ENCODE results near the gene TOR1B.
"Not testable (repeated sequence)": the region's sequence is repeated elsewhere in the genome, so short reads cannot be mapped to it uniquely, and the experiment has no call there.

TOR1B gene

DNA sequence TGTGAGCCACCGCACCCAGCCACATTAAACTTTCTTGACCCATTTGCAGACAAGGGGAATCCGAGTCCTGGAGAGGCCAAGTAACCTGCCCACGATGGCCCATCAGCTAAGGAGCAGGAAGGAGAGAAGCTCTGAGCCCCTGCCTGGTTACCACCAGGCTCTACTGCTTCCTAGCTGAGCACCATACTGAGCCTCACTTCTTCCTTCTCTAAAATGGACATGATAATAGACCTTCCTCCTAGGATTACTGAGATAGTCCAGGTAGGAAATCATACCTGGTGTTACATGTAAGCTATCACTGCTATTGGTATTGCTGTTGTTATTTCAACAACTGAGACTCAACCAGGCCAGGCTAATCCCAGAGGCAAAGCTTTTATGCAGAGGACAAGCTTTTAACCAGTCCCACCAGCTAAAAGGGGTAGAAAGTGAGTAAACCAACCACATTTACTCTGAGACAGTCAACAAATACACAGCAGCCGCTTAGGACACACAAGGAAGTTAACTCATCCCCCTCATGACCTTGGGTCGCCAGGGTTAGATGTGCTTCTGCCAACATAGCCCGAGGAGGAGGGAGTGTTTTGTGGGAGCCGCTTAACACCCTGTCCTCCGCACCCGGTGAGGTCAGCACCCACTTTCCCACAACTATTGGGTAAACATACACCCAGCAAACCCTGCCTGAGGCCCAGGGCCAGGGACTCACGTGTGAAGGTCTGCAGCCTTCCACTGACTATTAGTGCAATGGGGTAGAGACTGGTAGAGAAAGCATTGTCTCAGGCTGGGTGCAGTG lies 29.5 kb upstream of the TOR1B start (continued):
- TF ChIP-seq, protein P1, sequence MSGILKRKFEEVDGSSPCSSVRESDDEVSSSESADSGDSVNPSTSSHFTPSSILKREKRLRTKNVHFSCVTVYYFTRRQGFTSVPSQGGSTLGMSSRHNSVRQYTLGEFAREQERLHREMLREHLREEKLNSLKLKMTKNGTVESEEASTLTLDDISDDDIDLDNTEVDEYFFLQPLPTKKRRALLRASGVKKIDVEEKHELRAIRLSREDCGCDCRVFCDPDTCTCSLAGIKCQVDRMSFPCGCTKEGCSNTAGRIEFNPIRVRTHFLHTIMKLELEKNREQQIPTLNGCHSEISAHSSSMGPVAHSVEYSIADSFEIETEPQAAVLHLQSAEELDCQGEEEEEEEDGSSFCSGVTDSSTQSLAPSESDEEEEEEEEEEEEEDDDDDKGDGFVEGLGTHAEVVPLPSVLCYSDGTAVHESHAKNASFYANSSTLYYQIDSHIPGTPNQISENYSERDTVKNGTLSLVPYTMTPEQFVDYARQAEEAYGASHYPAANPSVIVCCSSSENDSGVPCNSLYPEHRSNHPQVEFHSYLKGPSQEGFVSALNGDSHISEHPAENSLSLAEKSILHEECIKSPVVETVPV (CRISPR knock-in tag; IDR thresholded peaks at IDR 0.05): no peak
- TF ChIP-seq GLIS3 (CRISPR knock-in tag; IDR thresholded peaks at IDR 0.05): no peak
- no peak for TF ChIP-seq ZFP30 (CRISPR knock-in tag; IDR thresholded peaks at IDR 0.05)
- no peak for TF ChIP-seq BACH2 (CRISPR knock-in tag; IDR thresholded peaks at IDR 0.05; ENCODE audit: borderline replicate concordance)
- no peak for TF ChIP-seq ZFP3 (CRISPR knock-in tag; IDR thresholded peaks at IDR 0.05)

DNA sequence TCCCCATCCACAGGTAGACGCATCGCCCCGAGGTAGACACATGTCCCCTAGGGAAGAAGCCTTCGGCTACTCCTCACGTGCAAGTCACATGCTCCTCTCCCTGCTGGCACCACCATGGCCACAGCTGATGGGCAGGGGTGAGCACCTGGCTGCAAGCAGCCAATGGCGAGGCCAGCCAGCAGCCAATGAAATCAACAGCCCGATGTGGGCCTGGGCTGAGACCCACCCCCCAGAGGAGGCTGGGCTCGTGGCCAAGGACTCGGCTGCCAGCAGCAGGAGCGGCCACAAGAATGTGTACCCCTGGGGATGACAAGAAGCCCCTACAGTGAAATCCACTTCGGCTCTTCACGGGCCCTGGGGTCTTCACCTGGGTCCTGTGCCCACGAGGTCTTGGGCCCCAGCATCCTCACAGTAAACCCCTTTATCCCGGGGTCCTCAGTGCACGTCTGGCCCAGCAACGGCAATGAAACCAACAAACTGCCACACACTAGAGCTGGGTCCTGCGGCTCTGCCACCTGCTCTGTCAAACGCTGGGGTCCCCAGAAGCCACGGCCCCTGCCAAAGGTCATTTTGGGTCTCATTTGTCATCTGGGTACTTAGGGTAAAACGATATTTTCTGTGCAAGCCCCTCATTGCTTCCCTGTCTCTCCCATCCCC lies 28.1 kb upstream of the TOR1B start:
- ATAC-seq: no peak
- TF ChIP-seq TOX (CRISPR knock-in tag; IDR thresholded peaks at IDR 0.05; ENCODE audit: borderline replicate concordance) (no peak), BACH2 (CRISPR knock-in tag; IDR thresholded peaks at IDR 0.05; ENCODE audit: borderline replicate concordance) (no peak), ZNF565 (CRISPR knock-in tag; conservative IDR thresholded peaks at IDR 0.05; ENCODE audit: low read depth) (no peak), ZFP30 (CRISPR knock-in tag; IDR thresholded peaks at IDR 0.05) (no peak), SNAI2 (CRISPR knock-in tag; IDR thresholded peaks at IDR 0.05) (no peak), OSR1 (CRISPR knock-in tag; IDR thresholded peaks at IDR 0.05) (no peak), CSDC2 (CRISPR knock-in tag; IDR thresholded peaks at IDR 0.05) (no peak), ZNF70 (CRISPR knock-in tag; IDR thresholded peaks at IDR 0.05) (no peak), ARNTL (CRISPR knock-in tag; IDR thresholded peaks at IDR 0.05; ENCODE audit: borderline replicate concordance, low read depth) (no peak)
- TF ChIP-seq, protein P2, sequence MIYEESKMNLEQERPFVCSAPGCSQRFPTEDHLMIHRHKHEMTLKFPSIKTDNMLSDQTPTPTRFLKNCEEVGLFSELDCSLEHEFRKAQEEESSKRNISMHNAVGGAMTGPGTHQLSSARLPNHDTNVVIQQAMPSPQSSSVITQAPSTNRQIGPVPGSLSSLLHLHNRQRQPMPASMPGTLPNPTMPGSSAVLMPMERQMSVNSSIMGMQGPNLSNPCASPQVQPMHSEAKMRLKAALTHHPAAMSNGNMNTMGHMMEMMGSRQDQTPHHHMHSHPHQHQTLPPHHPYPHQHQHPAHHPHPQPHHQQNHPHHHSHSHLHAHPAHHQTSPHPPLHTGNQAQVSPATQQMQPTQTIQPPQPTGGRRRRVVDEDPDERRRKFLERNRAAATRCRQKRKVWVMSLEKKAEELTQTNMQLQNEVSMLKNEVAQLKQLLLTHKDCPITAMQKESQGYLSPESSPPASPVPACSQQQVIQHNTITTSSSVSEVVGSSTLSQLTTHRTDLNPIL (CRISPR knock-in tag; IDR thresholded peaks at IDR 0.05; ENCODE audit: low read depth): no peak
- TF ChIP-seq, protein P3, sequence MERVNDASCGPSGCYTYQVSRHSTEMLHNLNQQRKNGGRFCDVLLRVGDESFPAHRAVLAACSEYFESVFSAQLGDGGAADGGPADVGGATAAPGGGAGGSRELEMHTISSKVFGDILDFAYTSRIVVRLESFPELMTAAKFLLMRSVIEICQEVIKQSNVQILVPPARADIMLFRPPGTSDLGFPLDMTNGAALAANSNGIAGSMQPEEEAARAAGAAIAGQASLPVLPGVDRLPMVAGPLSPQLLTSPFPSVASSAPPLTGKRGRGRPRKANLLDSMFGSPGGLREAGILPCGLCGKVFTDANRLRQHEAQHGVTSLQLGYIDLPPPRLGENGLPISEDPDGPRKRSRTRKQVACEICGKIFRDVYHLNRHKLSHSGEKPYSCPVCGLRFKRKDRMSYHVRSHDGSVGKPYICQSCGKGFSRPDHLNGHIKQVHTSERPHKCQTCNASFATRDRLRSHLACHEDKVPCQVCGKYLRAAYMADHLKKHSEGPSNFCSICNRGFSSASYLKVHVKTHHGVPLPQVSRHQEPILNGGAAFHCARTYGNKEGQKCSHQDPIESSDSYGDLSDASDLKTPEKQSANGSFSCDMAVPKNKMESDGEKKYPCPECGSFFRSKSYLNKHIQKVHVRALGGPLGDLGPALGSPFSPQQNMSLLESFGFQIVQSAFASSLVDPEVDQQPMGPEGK (CRISPR knock-in tag; IDR thresholded peaks at IDR 0.05; ENCODE audit: borderline replicate concordance): no peak
- TF ChIP-seq, protein P4, sequence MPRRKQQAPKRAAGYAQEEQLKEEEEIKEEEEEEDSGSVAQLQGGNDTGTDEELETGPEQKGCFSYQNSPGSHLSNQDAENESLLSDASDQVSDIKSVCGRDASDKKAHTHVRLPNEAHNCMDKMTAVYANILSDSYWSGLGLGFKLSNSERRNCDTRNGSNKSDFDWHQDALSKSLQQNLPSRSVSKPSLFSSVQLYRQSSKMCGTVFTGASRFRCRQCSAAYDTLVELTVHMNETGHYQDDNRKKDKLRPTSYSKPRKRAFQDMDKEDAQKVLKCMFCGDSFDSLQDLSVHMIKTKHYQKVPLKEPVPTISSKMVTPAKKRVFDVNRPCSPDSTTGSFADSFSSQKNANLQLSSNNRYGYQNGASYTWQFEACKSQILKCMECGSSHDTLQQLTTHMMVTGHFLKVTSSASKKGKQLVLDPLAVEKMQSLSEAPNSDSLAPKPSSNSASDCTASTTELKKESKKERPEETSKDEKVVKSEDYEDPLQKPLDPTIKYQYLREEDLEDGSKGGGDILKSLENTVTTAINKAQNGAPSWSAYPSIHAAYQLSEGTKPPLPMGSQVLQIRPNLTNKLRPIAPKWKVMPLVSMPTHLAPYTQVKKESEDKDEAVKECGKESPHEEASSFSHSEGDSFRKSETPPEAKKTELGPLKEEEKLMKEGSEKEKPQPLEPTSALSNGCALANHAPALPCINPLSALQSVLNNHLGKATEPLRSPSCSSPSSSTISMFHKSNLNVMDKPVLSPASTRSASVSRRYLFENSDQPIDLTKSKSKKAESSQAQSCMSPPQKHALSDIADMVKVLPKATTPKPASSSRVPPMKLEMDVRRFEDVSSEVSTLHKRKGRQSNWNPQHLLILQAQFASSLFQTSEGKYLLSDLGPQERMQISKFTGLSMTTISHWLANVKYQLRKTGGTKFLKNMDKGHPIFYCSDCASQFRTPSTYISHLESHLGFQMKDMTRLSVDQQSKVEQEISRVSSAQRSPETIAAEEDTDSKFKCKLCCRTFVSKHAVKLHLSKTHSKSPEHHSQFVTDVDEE (CRISPR knock-in tag; IDR thresholded peaks at IDR 0.05): no peak

DNA sequence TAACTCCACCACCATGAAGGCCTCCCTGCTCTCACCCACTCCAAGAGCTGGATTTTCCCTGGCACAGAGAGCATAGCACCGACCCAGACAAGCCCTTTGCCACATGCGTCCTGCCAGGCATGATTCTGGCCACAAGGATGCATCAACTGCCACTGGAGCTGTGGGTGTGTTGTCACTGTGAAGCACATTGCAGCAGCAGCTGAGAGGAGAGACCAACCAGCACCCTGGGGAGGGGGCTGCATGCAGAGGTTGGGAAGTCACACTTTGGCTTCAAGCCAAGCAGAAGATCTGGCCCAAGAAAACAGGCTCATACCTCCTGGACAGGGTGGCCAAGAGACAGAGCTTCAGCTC lies 27.6 kb upstream of the TOR1B start:
- no peak for ATAC-seq
- no peak for TF ChIP-seq TOX (CRISPR knock-in tag; IDR thresholded peaks at IDR 0.05; ENCODE audit: borderline replicate concordance)
- TF ChIP-seq ESRRG (CRISPR knock-in tag; IDR thresholded peaks at IDR 0.05): no peak
- TF ChIP-seq ZNF70 (CRISPR knock-in tag; IDR thresholded peaks at IDR 0.05): no peak
- TF ChIP-seq TCF4 (CRISPR knock-in tag; IDR thresholded peaks at IDR 0.05; ENCODE audit: borderline replicate concordance): no peak
- TF ChIP-seq OSR1 (CRISPR knock-in tag; IDR thresholded peaks at IDR 0.05): no peak
- no peak for TF ChIP-seq PPARA (CRISPR knock-in tag; IDR thresholded peaks at IDR 0.05; ENCODE audit: borderline replicate concordance)
- no peak for TF ChIP-seq ZNF565 (CRISPR knock-in tag; conservative IDR thresholded peaks at IDR 0.05; ENCODE audit: low read depth)
- TF ChIP-seq ZNF8 (CRISPR knock-in tag; IDR thresholded peaks at IDR 0.05): no peak
- TF ChIP-seq, protein P4 (CRISPR knock-in tag; IDR thresholded peaks at IDR 0.05): no peak
- TF ChIP-seq BACH2 (CRISPR knock-in tag; IDR thresholded peaks at IDR 0.05; ENCODE audit: borderline replicate concordance): no peak
- TF ChIP-seq ZFP3 (CRISPR knock-in tag; IDR thresholded peaks at IDR 0.05): no peak
- no peak for TF ChIP-seq ZC3H10 (CRISPR knock-in tag; IDR thresholded peaks at IDR 0.05)
- no peak for TF ChIP-seq ZFP30 (CRISPR knock-in tag; IDR thresholded peaks at IDR 0.05)
- TF ChIP-seq GLIS3 (CRISPR knock-in tag; IDR thresholded peaks at IDR 0.05): no peak

DNA sequence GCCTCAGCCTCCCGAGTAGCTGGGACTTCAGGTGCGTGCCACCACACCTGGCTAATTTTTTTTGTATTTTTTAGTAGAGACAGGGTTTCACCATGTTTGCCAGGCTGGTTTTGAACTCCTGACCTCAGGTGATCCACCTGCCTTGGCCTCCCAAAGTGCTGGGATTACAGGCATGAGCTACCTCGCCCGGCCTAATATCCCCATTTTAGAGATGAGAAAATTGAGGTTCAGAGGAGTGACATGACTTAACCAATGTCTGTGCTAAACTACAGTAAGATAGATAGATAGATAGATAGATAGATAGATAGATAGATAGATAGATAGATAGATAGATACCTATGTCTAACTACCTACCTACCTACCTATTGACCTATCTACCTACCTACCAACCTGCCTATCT lies 26.9 kb upstream of the TOR1B start:
- not testable (repeated sequence) for ATAC-seq
